Activated CD4-positive, CD25-positive, alpha-beta regulatory T cell treated with anti-CD3 and anti-CD28 coated beads, Interleukin-2, amount 50 U/mL, for 72 hours (primary cell): ENCODE results near the gene KAZN.

Experiments
- DNase-seq: peaks from one replicate; pipeline ENCODE4 v3.0.0; 2021

Gene KAZN

DNA sequence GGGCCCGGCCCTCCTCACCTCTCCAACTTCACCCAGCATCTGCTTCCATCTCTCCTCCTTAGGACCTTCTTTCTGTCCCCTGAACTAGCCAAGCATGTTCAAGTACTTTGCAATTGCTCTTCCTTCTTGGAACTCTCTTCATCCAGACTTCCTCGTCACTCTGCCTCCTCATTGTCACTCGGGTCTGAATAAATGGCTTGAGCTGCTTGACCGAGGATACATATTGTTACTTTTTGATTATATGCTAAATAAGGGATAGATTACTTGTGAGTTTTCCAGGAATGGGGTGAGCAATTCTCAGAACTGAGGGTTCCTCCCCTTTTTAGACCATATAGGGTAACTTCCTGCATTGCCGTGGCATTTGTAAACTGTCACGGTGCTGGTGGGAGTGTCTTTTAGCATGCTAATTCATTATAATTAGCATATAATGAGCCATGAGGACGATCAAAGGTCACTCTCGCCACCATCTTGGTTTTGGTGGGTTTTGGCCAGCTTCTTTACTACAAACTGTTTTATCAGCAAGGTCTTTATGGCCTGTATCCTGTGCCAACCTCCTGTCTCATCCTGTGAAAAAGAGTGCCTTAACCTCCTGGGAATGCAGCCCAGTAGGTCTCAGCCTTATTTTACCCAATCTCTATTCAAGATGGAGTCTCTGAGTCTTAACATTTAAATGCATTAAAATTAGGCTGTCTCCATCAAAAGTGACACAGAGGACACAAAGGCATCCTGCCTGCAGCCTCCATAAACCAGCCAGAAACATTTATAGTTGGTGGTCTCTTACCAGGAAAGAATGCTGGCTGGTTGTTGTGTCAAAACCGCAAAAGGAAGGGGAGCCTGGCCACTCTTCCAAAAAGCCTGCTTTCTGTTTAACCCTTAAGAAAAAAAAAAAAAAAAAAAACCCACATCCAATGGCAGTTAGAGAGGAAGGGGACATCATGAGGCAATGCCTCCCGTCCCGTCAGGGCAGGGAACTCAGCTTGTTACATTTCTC lies 179.3 kb downstream of the KAZN start:
- no peak for DNase-seq

DNA sequence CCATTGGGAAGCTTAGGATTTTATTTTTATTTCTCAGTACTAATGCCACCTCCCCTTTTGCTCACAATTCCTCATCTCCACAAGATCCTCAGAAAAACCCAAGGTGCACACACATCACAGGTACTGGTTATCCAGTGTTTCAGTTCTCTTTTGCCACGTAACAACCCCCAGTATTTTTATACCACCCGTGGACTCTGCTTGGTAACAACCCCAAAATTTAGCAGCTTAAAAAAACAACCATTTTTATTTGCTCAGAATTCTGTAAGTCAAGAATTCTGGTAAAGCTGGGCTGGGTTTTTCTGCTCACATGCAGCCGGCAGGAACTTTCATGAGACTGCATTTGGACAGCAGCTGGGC lies 180.0 kb downstream of the KAZN start:
- DNase-seq = no peak

DNA sequence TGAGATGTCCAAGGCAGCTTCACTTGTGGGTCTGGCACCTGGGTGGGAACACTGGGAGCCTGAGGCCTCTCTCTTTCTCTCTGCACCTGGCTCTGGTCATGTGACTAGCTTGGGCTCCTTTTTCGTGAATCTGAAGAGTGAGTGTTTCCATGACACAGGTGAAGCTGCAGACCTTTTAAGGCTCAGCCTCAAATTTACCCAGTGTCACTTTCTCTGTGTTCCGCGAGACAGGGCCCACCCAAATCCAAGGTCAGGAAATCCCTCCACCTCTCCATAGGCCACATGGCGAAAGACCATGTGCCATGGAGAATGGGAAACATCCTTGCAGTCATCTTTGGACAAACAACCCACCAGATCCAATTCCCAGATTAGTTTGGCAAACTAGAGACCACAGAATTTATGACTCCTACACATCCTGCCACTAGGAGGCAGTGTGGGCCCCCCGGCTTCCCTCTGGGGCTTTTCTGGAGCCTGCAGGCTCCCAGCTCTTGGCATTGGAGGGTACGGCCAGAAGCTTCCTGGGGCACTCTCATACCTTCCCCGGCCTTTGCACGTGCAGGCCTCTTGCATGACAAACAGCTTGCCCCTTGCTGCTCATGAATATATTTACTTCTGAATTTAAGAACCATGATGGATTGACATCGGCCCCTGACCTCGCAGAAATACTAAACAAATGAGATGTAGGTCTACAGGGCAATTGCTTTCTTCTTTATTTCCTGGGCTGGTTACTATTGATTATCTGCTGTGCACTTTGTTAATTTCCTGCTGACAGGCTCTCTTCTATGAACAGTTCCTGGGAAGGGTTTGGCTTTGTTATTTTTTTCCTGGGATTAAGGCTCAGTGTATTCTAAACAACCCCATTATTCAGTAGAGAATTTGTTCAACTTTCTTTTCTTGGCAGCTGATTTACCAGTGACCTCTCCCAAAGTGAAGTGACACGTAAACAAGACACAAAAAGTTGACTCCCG lies 180.7 kb downstream of the KAZN start:
- DNase-seq = peak; percentile 35

DNA sequence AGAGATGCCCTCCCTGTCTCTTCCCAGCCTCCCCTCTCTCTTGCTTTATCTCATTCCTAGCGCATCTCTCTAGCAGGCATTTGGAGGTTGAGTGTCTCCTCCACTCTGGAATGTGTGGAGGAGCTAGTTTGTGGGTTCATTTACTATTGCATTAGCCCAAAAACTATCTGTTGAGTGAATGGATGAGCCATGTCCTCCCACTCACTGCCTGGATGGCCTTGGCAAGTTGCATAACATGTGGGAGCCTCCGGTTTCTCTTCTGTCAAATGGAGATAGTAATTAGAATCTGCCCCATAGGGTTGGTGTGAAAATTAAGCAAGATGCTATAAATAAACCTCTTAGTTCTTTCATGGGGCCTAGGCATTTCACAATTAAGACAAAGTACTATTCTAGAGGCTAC lies 181.8 kb downstream of the KAZN start:
- DNase-seq = no peak

DNA sequence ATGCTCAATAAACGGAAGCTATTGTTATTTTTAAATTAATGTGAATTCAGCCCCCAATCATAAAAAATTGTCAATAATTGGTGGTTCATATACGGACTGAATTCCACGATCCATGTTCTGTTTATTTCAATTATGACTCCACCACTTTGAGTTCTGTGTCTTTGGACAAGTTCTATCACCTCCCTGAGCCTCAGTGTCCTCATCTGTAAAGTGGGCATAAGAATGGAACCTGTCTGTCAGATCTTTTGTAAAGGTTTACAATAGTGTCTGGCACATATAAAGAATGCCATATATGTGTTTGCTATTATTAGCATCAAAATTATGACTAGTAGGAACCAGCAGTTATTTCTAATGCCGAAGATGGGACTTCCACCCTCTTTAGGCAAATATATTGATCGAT lies 183.3 kb downstream of the KAZN start:
- no peak for DNase-seq

DNA sequence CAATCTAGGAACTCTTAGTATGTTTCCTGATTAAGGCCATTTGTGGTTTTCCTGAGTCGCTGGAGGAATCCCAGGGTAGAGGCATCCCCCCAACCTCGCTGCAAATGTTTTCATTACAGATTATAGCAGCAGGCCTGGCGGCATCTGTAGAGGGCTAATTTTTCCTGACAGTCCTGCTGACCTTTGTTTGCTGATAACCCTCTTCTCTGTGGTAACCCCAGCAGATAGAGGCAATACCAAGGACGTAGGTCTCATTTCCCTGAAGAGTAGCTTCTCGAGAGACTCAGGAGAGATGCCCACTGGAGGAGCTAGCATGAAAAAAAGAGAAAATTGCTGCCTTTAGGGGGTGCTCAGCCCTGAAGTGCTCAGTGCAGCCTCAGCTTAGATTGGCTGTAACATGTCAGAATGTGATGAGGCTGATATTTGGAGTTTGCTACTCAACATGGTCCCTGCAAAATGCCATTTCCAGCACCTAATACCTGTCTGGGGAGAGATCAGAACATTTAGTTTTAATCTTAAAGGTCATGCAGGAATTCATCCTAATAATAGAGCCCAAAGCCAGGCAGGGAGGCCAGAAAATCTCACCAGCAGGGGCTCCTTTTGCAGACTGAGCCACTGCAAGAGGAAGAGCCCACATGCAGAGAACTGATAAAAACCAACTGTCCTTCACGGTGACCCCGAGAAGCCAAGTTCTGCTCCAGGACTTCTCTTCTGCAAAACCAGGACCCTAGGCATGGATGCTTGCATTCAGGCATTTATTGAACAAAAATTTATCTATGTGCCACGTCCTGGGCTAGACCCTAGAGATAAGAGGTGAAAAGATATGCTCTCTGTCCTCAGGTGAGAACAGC lies 184.5 kb downstream of the KAZN start:
- DNase-seq = no peak

DNA sequence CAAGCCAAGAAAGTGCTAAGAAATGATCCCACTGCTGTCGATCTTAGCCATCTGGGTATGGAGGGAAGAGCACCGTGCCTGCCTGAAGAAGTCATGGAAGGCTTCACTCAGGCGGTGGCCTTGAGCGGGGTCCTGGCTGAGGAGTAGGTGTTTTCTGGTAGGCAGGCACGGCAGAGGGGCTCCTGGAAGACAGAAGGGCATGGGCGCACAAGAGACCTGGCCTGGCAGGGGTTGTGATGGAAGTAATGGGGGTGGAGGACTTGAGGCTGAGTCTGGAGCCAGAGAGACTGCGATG lies 185.1 kb downstream of the KAZN start:
- DNase-seq = no peak

DNA sequence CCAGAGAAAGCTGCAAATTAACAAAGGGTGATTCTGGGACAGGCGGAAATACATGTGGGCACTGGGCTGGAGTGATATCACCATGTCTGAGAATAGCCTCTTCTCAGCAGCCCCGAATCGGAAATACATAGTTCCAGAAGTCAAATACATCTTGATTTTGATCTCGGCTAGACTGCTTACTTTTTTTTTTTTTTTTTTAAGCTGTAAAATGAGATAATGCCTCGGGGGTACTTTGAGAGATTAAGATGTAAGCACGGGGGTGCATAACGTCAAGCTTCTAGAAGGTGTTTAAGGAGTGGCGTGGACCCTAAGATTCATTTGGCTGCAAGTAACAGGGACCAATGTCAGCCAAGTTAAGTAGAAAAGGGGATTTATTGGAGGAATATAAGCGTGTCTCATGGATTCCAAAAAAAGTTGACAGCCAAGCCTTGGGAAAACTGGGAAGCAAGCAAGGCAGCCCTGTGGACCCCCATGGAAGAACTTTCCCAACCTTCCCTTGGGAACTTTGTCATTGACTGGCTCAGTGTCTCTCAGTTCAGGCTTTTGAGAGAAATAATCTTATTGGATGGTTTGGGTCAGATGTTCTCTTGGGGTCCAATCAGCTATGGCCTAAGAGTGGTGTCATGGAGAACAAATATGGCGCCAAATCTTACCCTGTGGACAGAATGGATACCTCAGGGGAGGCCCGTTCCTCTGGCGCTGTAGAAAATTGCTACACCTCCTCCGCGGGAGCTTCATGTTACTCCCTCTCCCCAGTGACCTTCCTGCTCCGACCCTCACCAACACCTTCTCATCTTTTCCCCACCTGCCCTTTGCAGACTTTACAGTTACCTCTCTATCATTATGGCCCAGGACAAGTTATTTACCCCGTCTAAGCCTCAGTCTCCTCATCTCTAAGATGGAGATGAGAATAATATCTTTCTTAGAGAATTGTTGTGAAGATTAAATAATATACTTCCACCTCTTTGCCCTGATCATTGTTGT lies 186.6 kb downstream of the KAZN start:
- DNase-seq = no peak

DNA sequence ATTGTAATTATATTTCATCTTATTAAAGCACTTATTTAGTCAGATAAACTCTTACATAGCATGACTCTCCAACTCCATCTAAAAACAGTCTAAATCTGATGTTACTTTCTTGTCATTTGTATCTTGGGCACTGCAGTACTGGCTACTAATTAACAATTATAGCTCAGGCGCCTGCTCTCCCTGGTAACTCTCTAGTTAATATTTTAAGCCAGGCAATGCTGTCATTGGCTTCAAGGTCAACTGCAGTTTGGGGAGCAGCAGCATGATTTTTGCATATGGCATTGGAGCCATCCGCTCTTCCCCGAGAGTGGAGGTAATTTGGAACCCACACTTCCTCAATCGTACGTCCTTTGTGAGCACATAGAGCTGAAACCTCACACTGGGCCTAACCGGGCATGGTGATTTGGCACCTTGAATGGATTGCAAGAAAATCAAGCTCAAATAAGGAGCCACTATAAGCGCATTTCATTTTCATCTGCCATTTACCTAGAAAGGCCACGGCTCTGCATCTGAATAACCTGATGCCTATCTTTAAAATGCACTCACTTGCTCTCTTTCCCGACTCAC lies 187.7 kb downstream of the KAZN start:
- no peak for DNase-seq

DNA sequence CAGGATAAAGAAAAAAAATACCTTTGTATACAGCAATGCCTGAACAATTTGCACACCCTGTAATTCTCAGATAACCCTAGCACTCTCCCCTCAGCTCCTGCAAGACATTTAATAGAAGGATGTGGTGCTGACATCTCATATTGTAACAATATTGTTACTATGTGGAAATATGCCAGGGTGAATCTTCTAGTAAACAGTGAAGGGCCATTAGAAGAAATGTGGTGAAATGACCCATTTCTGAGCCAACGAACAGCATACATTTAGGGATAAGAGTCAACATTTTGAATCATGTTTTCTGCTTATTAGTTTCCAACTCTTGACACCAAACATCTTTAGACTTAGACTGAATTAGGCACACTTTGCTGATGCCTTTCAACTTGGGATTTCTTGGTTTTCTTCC lies 188.2 kb downstream of the KAZN start:
- DNase-seq = no peak

DNA sequence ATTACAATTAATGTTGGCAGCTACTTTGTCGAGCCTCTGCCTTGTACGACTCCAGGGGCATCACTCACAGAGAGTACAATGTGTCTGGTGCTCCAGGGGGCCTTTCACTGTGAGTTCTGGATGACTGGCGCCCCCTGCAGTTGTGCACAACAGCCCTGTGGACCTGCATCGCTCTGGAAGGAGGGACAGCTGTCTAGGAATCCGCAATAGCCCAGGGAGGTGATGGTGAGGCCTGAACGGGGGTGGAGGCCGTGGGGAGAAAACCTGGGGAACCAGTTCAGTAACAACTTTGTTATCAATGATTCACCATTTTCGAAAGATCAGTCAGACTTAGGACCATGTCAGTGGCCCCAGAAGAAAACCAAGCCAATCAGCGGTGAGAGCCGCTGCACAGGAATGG lies 189.1 kb downstream of the KAZN start:
- DNase-seq = no peak

DNA sequence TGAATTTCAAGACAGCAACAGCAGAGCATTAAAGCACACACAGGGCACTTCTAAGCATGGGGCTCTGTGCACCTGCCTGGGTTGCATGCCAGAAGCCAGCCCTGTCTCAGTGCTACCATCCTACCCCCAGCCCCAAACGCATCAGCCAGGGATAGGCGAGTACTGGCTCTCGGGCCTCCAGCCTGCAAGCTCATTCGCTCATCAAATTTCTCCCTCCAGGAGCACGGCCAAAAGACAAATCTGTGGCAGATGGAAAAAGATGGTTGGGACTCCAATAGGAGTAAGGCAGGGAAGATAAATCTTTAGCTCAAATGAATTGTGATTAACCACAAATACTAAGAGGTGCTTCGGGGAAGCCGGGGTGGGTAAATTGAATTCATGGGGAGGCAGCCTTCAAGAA lies 189.6 kb downstream of the KAZN start:
- DNase-seq = no peak

DNA sequence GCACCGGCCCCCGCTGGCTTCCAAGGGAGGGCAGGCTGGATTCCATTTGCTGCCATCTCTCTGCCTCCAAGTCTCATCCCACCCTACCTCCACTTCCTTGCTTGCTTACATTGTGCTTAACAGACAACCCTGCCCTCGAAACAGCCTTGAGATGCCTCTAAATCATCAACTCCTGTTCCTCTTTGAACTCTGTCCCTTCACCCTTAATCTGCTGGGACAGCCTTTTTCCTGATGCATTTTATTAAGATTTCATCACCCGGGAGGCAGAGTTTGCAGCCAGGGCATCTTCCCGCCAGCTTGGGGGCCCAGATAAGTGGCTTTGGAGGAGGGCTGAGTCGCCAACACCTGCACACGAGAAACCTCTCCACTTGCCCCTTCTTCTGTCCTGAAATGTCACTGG lies 192.5 kb downstream of the KAZN start:
- DNase-seq = no peak

DNA sequence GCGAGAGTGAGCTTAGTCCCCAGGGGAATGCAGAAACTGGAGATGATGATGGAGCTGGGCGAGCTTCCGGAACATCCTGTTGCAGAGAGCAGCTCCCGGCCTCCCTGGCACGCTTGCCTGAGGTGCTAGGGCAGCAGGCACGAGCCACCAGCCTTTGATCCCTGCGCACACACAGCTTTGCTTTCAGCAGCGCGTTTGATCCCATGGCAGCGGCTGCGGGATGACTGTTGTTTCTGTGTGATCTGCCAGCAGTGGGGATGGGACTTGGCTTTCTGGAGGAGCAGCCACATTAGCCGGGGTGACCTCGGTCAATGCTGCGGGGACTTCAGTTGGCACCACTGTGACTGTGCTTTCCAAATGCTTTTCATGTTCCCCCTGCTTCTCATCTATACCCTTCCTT lies 193.2 kb downstream of the KAZN start:
- no peak for DNase-seq

DNA sequence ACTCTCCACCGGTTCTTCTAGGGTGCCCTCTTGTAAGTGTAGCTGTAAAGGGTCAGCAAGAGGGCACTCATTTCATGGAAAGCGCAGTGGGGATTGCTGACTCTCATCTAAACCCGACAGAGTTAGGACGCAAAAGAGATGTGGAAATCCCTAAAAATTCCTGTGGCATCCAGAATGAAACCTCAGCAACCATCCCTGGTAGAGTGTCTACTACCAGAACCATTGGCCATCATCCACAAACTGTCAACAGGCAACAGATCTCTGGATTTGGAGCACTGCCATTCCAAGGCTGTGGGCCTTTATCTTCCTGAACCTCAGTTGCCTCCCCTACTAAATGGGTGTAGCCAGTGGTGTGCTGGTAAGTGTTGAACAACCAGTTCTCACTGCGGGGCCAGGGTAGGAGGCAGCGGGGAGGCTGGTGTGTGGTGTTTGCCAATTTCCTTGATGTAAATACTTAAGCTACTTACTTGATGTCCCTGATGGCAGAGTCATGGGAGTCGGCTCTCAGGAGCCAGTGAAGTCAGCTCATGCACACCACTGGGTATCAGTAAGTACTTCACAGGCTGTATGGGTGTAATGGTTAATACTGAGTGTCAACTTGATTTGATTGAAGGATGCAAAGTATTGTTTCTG lies 195.8 kb downstream of the KAZN start:
- no peak for DNase-seq

DNA sequence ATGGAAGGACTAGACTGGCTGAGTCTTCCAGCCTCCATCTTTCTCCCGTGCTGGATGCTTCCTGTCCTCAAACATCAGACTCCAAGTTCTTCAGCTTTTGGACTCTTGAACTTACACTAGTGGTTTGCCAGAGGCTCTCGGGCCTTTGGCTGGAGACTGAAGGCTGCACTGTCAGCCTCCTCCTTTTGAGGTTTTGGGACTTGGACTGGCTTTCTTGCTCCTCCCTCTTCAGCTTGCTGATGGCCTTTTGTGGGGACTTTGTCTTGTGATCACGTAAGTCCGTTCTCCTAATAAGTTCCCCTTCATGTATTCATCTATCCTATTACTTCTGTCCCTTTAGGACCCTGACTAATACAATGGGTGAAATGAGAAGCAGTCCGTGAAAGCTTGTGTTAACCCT lies 196.4 kb downstream of the KAZN start:
- DNase-seq = no peak

DNA sequence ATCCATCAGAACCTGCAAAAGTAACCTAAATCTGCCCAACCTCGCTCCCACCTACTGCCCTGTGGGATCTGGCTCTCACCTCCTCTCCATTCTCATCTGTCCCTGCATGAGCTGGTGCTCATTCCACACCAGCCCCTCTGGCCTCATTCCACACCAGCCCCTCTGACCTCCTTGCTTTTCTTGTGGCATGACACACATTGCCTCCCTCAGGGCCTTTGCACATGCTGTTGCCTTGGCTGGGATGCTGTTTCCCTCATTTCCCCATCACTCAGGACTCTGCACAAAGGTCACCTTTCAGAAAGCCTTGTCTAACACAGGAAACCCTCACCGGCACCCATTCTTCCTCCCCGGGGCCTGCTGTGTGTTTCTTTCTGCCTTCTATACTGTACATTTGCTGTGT lies 197.1 kb downstream of the KAZN start:
- no peak for DNase-seq

DNA sequence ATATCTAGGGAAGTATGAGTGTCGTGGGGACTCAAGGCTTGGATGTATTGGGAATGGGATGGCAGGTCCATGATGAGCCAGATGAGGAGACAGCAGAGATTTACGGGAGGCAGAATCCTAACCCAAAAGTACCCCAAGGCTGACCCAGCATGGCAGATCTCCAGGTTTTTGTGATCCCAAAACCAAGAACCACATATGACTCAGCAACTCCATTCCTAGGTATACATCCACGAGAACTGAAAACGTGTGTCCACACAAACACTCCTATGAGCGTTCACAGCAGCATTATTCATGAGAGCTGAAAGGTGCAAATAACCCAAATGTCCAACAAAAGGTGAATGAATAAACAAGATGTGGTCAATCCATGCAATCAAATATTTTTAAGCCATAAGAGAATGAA lies 201.5 kb downstream of the KAZN start:
- no peak for DNase-seq

DNA sequence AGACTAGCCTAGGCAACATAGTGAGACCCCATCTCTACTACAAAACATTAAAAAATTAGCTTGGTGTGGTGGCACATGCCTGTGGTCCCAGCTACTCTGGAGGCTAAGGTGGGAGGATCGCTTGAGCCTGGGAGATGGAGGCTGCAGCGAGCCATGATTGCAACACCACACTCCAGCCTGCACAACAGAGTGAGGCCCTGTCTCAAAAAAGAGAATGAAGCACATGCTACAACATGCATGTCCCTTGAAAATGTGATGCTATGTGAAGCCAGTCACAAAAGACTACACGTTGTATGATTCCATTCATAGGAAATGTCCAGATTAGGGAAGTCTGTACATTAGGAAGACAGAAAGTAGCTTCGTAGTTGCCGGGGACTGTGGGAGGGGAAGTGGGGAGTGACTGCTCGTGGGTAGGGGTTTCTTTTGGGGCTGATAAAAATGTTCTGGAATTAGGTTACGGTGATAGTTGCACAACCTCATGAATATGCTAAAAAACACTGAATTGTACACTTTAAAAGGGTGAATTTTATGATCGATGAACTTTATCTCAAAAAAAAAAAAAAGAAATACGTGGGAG lies 202.1 kb downstream of the KAZN start:
- DNase-seq = no peak

DNA sequence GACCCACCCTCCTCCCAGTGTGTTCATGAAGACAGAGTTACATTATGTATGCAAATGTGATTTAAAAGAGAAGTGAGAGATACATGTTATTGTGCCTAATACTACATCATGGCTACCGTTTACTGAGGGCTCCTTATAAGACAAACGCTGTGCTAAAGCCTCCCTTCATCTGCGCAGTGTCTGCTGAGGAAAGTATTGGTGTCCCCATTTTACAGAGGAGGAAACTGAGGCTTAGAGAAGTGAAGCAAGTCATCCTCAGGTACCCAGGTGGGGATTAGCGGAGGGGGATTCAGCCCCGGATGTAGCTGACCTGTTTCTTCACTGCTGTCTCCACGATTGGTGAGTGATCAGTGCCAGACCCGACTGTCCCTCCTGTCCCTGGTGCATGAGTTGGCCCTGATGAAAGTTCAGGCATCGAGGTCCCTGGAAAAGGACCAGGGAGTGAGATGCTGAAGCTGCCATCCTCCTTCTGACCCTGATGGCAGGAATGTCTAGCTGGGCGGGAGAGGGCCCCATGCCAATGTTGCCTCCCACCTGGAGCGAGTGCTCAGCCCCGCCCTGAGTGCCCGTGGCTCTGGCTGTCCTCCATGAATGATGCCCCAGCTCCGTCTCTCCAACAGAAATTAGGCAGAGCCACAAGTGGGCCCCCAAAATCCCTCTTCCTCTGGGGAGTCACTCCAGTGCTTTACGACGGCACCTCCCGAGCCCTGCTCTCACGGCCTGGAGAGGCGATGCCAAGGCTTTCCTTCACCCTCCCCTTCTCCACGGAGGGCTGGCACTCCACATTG lies 204.7 kb downstream of the KAZN start:
- no peak for DNase-seq
